ENCODE data around the gene RALGAPA2.

- no peak for TF ChIP-seq CTCF (IDR thresholded peaks at IDR 0.05)
- TF ChIP-seq POLR2A (IDR thresholded peaks at IDR 0.05) = no peak
- TF ChIP-seq POLR2AphosphoS5 (IDR thresholded peaks at IDR 0.05) = no peak
- TF ChIP-seq EP300 (IDR thresholded peaks at IDR 0.05) = no peak
Observed at GRCh38 chr20:20439602-20440190, 272.7 kb downstream of the RALGAPA2 start.
